Adrenal gland (tissue), 12 donors: ENCODE results near the gene TMEM163. TPM values are rescaled to one million over a fixed set of nuclear protein-coding genes. Genes with fewer than 3 reads are reported as not detected.

Source experiments
- DNase-seq, 7 donors: peaks; one replicate each; pipeline ENCODE4 v3.0.0-alpha.2; 2019 to 2020
- H3K27ac ChIP-seq, 5 donors: fragments of 200-600 bp; sonication (generic) in 4 of 5; 1 replicate in 3 of 5; 2 replicates in 2 of 5; pipeline versions ENCODE4 v1.5.1 to v1.8.0; 2016 to 2020; ENCODE audit warnings: mild to moderate bottlenecking in 1 of 5
- H3K27me3 ChIP-seq: fragments of 200-600 bp; 2 replicates; pipeline ENCODE4 v1.8.0; 2021
- H3K36me3 ChIP-seq, 2 donors: fragments of 200-600 bp; replicated peaks in 1 of 2; 1 replicate in 1 of 2; 2 replicates in 1 of 2; pipeline versions ENCODE4 v1.5.1 to v1.8.0; 2018 to 2022
- H3K4me1 ChIP-seq, 2 donors: fragments of 200-600 bp; replicated peaks in 1 of 2; 1 replicate in 1 of 2; 2 replicates in 1 of 2; pipeline versions ENCODE4 v1.5.1 to v1.8.0; 2018 to 2021
- H3K4me3 ChIP-seq, 4 donors: fragments of 200-600 bp; sonication (generic) in 3 of 4; one replicate each; pipeline ENCODE4 v1.5.1; 2016 to 2018
- H3K9me3 ChIP-seq, 3 donors: fragments of 200-600 bp; sonication (generic) in 1 of 3; replicated peaks in 1 of 3; 1 replicate in 2 of 3; 2 replicates in 1 of 3; pipeline versions ENCODE4 v1.5.1 to v1.8.0; 2016 to 2021
- POLR2A ChIP-seq, 2 donors: fragments of 450-650 bp; IDR thresholded peaks; one replicate each; pipeline ENCODE4 v1.6.1; 2017; ENCODE audit warnings: antibody characterized with exemption in 2 of 2, mild to moderate bottlenecking in 2 of 2, moderate library complexity in 1 of 2
- WGBS, 4 donors: extraction: QIAGEN DNeasy Blood & Tissue Kit in 2 of 4; methylation state at CpG; one replicate each; pipeline versions ENCODE4 v1.1.5 to v1.1.7; 2013 to 2017; 5-methylcytosine and 5-hydroxymethylcytosine counted together
- intact Hi-C, 2 donors: fragments of 100-400 bp; cut with DNase I; formaldehyde crosslinking; loops; one replicate each; pipeline versions ENCODE4 v1.14.1 to v1.15.0; 2022 to 2023
- polyA plus RNA-seq, 3 donors: library from polyadenylated mRNA; stranded (reverse); fragments of 200-250 nt in 2 of 3; fragments of 350-450 nt in 1 of 3; fragmentation: Illumina TruSeq in 1 of 3; extraction: RNeasy Lipid Tissue Mini Kit (QIAGEN cat#74804) in 1 of 3; gene quantifications; one replicate each; pipeline ENCODE4 v1.2.3, GENCODE V29; 2013 to 2014
- total RNA-seq, 9 donors: library from RNA; depleted of rRNA in 4 of 9; stranded (reverse); fragments of >200 nt in 4 of 9; fragments of 120-200 nt in 1 of 9; fragmentation: NEBNext Ultra II Directional in 1 of 9; extraction: Animal tissue kit (Norgen Biotek cat#: 25700) in 1 of 9; gene quantifications; one replicate each; pipeline versions ENCODE4 v1.1.0 to v1.2.4, GENCODE V29; 2013 to 2023
- TF ChIP-seq, protein P1 (sequence below), 6 experiments: fragments of 450-650 bp in 4 of 6; fragments of 200-600 bp in 2 of 6; sonication (generic) in 1 of 6; IDR thresholded peaks; 1 replicate in 5 of 6; 2 replicates in 1 of 6; pipeline versions ENCODE4 v1.5.1 to v1.8.0; 2016 to 2021; ENCODE audit warnings: antibody characterized with exemption in 6 of 6, mild to moderate bottlenecking in 2 of 6, moderate library complexity in 1 of 6
- donor health status: healthy with polysubstance abuse.
- donor health status: Bipolar disorder and iron deficiency.
- donor health status: DM: yes; HTN: yes; CAD: no.
- donor health status: DM: no; HTN: no; CAD: no.
- donor health status: DM: no; HTN: no; CAD: no.
- donor health status: DM: yes; HTN: yes; CAD: no.

TMEM163 gene
- total and polyA plus RNA-seq, 12 donors = 3.6 to 21.6 (median 9.5) TPM

DNA sequence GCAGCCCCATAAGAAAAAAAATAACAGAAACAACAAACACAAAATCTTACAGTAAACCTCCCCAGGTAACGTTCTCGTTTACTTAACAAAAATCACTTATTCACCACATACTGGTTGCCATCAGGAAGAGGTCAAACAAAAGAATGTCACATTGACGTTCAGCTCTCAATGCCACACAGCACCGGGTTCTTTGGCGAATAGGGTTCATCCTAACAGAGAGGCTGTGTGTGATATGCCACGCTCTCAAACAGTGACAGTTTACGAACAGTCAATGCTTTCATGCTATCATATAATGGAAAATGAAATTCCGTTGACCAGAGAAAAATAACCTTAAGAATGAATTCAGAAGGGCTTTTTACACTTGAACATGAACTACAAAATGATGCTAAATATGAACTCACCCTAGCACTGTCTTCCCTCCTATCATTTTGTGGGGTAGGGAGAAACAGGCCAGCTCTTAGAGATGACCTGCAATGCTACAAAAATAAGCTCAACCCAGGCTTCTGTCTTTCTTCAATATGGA lies 2.0 kb downstream of the TMEM163 start:
- intact Hi-C loops = no loop called here
- no peak for DNase-seq
- H3K4me1 ChIP-seq = peaks cover 3 to 11% of the 10 kb centered on the region in 2 donors
- 75 to 84% (median 81%) methylated on average over 8 of the region's 8 CpGs for WGBS, 4 donors
- H3K4me3 ChIP-seq = no peak overlapping the region
- no peak for TF ChIP-seq POLR2A (IDR thresholded peaks at IDR 0.05)
- TF ChIP-seq, protein P1, sequence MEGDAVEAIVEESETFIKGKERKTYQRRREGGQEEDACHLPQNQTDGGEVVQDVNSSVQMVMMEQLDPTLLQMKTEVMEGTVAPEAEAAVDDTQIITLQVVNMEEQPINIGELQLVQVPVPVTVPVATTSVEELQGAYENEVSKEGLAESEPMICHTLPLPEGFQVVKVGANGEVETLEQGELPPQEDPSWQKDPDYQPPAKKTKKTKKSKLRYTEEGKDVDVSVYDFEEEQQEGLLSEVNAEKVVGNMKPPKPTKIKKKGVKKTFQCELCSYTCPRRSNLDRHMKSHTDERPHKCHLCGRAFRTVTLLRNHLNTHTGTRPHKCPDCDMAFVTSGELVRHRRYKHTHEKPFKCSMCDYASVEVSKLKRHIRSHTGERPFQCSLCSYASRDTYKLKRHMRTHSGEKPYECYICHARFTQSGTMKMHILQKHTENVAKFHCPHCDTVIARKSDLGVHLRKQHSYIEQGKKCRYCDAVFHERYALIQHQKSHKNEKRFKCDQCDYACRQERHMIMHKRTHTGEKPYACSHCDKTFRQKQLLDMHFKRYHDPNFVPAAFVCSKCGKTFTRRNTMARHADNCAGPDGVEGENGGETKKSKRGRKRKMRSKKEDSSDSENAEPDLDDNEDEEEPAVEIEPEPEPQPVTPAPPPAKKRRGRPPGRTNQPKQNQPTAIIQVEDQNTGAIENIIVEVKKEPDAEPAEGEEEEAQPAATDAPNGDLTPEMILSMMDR (IDR thresholded peaks at IDR 0.05) = no peak
- H3K27me3 ChIP-seq = peaks cover 6% of the 10 kb centered on the region
- H3K27ac ChIP-seq = no peak overlapping the region
- H3K36me3 ChIP-seq = no peaks in the 10 kb centered on the region
- H3K9me3 ChIP-seq = no peaks in the 10 kb centered on the region

DNA sequence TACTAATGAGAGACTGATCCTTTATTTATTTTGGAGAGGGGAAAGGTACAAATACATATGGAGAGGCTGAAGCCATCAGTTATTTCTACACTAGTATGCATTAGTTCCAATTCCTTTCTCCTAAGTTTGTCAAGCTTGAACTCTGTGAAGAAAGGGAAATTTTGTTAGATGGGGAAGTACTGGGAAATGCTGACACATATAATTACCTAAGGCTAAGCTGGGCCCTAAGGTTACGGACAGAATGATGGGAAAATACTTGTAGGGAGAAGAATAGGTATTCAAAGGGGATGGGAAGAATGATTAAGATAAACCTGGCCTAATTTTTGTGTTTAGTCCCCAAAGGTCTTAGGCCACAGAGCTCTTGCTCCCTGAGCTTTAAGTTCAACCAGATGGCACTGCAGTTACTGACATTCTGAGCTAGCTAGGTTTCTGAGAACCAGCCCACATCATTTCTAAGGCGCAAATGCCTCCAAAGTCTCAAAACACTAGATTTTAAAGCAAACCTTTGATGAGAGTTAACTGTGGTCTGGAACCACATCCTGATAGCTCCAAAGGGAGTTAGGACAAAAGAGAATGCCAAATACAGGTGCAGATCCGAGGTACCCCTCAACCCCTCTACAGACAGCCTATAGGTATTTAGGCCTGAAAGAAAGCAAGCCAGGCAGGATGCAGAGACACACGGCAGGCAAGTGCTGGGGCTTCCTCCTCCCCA lies 2.7 kb downstream of the TMEM163 start:
- no peak for DNase-seq
- intact Hi-C loops = no loop called here
- Histone ChIP-seq H3K27me3 (peaks cover 6% of the 10 kb centered on the region), H3K4me1 (peaks cover 3 to 11% of the 10 kb centered on the region in 2 donors), H3K9me3 (no peaks in the 10 kb centered on the region), H3K36me3 (no peaks in the 10 kb centered on the region), H3K4me3 (no peak overlapping the region), H3K27ac (no peak overlapping the region)
- 76 to 83% (median 81%) methylated on average over 4 of the region's 4 CpGs for WGBS, 4 donors
- TF ChIP-seq, protein P1 (IDR thresholded peaks at IDR 0.05) = no peak
- TF ChIP-seq POLR2A (IDR thresholded peaks at IDR 0.05) = no peak

DNA sequence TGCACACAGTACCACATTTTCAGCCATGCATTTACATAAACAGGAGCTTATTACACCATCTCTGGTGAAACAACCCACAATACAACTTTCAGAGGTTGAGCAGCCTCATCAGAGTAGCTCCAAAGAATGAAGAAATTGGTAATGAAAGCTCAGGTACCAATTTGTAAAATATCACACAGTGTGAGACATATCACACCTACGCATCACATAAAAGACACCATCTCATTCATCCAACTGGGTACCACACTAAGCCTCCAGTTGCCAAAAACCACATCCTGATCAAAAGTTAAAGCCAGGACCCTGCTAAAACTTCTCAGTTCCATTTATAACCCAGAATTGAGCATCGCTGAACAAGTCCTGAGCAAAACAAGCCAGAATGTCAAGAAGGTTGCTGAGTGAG lies 4.6 kb downstream of the TMEM163 start:
- peaks cover 6% of the 10 kb centered on the region for H3K27me3 ChIP-seq
- no peak for TF ChIP-seq POLR2A (IDR thresholded peaks at IDR 0.05)
- TF ChIP-seq, protein P1 (IDR thresholded peaks at IDR 0.05) = no peak
- no peaks in the 10 kb centered on the region for H3K9me3 ChIP-seq
- H3K4me1 ChIP-seq = peaks cover 2 to 11% of the 10 kb centered on the region in 2 donors
- no peaks in the 10 kb centered on the region for H3K36me3 ChIP-seq
- H3K27ac ChIP-seq = no peak overlapping the region
- DNase-seq = no peak
- no peak overlapping the region for H3K4me3 ChIP-seq
- intact Hi-C loops = no loop called here
- 90 to 95% (median 91%) methylated on average over 2 of the region's 2 CpGs for WGBS, 4 donors

DNA sequence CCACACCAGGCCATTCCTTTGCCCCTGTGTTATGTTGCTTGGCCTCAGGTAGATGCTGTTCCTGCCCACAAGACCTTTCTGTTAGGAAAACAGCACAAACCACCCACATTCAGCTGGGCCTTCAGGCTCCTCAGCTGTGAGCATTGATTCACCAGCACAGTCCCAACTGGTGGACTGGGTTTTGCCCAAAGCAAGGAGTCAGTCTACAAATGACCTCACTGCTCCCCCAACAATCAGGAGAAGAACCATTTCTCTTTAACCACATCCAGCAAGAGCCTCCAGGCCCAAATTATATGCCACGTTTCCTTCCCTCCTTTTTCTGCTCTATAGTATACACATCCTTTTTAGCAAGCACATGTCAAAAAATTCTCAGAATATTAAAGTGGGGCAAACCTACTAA lies 5.2 kb downstream of the TMEM163 start:
- Histone ChIP-seq H3K36me3 (no peaks in the 10 kb centered on the region), H3K4me3 (no peak overlapping the region), H3K27me3 (peaks cover 6% of the 10 kb centered on the region), H3K27ac (no peak overlapping the region), H3K9me3 (no peaks in the 10 kb centered on the region), H3K4me1 (peaks cover 0 to 11% of the 10 kb centered on the region in 2 donors)
- intact Hi-C loops = no loop called here
- WGBS, 4 donors = 82 to 95% (median 90%) methylated on average over 1 of the region's 1 CpG
- TF ChIP-seq POLR2A (IDR thresholded peaks at IDR 0.05) = no peak
- TF ChIP-seq, protein P1 (IDR thresholded peaks at IDR 0.05) = no peak
- DNase-seq = no peak
